Lung (tissue), 12 donors: ENCODE data around the gene F12. TPM values are rescaled to one million over a fixed set of nuclear protein-coding genes. Genes with fewer than 3 reads are reported as not detected.

ENCODE experiments used
- ATAC-seq: fragments of 200-7000 bp; cut with Tn5 transposase; one replicate; pipeline ENCODE4 v1.9.1; 2020; ENCODE audit warnings: moderate number of reproducible peaks; ENCODE audit not compliant: insufficient read depth, low FRiP score
- DNase-seq, 3 donors: peaks; one replicate each; pipeline ENCODE4 v3.0.0-alpha.2; 2013 to 2017
- H3K27ac ChIP-seq, 2 donors: one replicate each; pipeline ENCODE4 v1.5.1; 2013; ENCODE audit warnings: mild to moderate bottlenecking in 2 of 2, moderate library complexity in 2 of 2, control low read depth in 1 of 2, inconsistent platforms in 1 of 2, low read depth in 1 of 2, low read length in 1 of 2
- H3K27me3 ChIP-seq, 3 donors: one replicate each; pipeline ENCODE4 v1.5.1; 2013; ENCODE audit warnings: low read length in 2 of 3; ENCODE audit not compliant: control insufficient read depth in 3 of 3, insufficient read depth in 3 of 3
- H3K36me3 ChIP-seq, 4 donors: one replicate each; pipeline ENCODE4 v1.5.1; 2013; ENCODE audit warnings: low read length in 4 of 4, mild to moderate bottlenecking in 1 of 4, moderate library complexity in 1 of 4; ENCODE audit not compliant: control insufficient read depth in 4 of 4, insufficient read depth in 4 of 4
- H3K4me1 ChIP-seq, 5 donors: one replicate each; pipeline ENCODE4 v1.5.1; 2013; ENCODE audit warnings: low read length in 5 of 5, mild to moderate bottlenecking in 2 of 5, moderate library complexity in 1 of 5; ENCODE audit not compliant: control insufficient read depth in 5 of 5, insufficient read depth in 5 of 5
- H3K4me3 ChIP-seq: one replicate; pipeline ENCODE4 v1.5.1; 2013; ENCODE audit warnings: mild to moderate bottlenecking, control low read depth, moderate library complexity
- H3K9ac ChIP-seq, 2 donors: one replicate each; pipeline ENCODE4 v1.5.1; 2013; ENCODE audit warnings: low read length in 2 of 2, control low read depth in 1 of 2; ENCODE audit not compliant: insufficient read depth in 1 of 2
- H3K9me3 ChIP-seq, 4 donors: one replicate each; pipeline ENCODE4 v1.5.1; 2013; ENCODE audit warnings: low read length in 3 of 4, mild to moderate bottlenecking in 1 of 4, moderate library complexity in 1 of 4; ENCODE audit not compliant: control insufficient read depth in 4 of 4, insufficient read depth in 3 of 4
- CTCF ChIP-seq: IDR thresholded peaks from 2 replicates; pipeline ENCODE4 v1.5.1; 2012; ENCODE audit warnings: mild to moderate bottlenecking; ENCODE audit errors: control extremely low read depth, extremely low read depth
- WGBS, 2 donors: extraction: QIAGEN DNeasy Blood & Tissue Kit; methylation state at CpG; one replicate each; pipeline ENCODE4 v1.1.7; 2013; 5-methylcytosine and 5-hydroxymethylcytosine counted together
- polyA plus RNA-seq, 2 donors: library from polyadenylated mRNA; stranded (reverse); fragments of 200-250 nt; gene quantifications; one replicate each; pipeline ENCODE4 v1.2.1, GENCODE V29; 2013
- total RNA-seq, 2 donors: library from RNA; depleted of rRNA in 1 of 2; stranded (reverse); fragments of >200 nt in 1 of 2; gene quantifications; one replicate each; pipeline ENCODE4 v1.2.1, GENCODE V29; 2014 to 2021
- donor health status: control.
- donor health status: control.
- donor health status: Bipolar disorder and iron deficiency.
- donor health status: healthy.
- donor health status: DM: yes; HTN: yes; CAD: no.

Gene F12
- total and polyA plus RNA-seq, 4 donors = 1.3 to 1.7 (median 1.4) TPM; not detected in 1

DNA sequence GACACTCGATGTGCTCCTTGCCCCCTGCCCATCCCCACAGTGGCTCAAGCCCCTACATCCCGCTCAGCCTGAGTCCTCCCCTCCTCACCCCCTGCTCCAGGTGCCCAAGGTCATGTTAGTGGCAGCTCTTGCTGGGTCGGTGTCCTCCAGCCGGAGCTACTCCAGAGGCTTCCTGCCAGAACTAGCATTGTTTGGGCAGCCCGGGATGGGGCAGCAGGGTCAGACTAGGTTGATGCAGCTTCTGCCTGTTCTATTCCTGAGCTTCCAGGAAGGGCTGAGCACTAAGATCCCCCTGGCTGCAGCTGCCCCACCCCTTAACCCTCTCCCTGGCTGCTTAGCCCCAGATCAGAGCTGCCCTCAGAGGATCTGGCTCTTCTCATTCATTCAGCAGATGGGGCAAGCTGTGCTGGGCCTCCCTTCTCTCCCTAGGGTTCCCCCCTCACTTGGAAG lies 51.0 kb downstream of the F12 start:
- no peak for TF ChIP-seq CTCF
- ATAC-seq (no peak), DNase-seq (no peak)
- H3K27me3 ChIP-seq = peaks cover 0 to 2% (median 0%) of the 10 kb centered on the region in 3 donors
- 14 to 34% methylated on average over 5 of the region's 5 CpGs for WGBS, 2 donors
- H3K9ac ChIP-seq = no peak overlapping the region
- peak overlapping the region; percentile 2 for H3K4me3 ChIP-seq
- H3K9me3 ChIP-seq = no peaks in the 10 kb centered on the region
- H3K27ac ChIP-seq = no peak overlapping the region
- no peaks in the 10 kb centered on the region for H3K36me3 ChIP-seq
- peaks cover 0 to 5% (median 3%) of the 10 kb centered on the region in 5 donors for H3K4me1 ChIP-seq

DNA sequence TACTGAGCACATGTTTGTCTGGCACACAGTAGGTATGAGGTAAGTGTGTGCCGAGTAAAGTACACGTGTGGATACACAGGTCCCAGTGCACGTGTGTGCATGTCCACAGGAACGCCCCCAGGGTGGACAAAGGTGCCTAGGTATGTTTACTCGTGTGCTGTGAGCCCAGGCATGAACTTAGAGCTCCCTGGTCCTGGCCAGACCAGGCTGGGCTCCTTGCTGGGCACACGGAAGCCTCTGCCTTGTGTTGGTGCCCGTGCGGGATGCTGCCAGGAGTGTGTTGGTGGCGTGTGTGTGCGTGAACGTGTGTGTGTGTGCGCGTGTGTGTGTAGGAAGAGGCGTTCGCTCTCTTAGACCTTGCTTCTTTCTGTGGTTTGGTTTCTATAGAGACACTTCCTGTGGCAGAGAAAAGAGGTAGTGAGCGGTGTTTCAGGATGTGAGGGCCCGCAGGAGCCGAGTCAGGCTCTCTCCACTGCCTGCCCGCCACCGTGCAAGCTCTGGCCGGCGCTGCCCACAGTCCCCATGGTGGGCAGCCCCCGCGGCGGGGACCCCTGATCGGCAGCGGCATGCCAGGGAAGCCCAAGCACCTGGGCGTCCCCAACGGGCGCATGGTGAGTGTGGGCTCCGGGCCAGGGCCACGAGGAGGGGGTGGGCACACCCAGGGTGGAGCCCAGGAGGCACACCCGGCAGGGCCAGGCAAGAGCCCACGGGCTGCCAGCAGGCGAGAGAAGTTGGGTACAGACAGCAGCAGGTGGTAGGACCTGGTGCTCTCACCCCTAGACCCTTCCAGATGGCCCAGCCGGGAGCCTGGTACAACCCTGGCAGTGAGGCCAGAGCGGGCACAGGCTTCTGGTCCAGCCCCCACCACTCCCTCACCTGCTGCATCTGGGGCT lies 51.7 kb downstream of the F12 start, which contains the start of gene RGS14:
Gene RGS14 (plus strand): TSS at position 466 of the 893 bp plus-strand sequence. CDS start 101 bp downstream, at position 567.
- Histone ChIP-seq H3K9ac (no peak within 1 kb of the TSS), H3K27me3 (peaks cover 0 to 2% (median 0%) of the 10 kb centered on the region in 3 donors), H3K36me3 (no peaks in the 10 kb centered on the region), H3K4me3 (peak within 1 kb of the TSS; percentile 2), H3K4me1 (peaks cover 0 to 4% (median 0%) of the 10 kb centered on the region in 5 donors), H3K27ac (peak within 1 kb of the TSS in 1 of 2 donors; percentile 26), H3K9me3 (no peaks in the 10 kb centered on the region)
- ATAC-seq (peak; percentile 72), DNase-seq (peak in 2 of 3 donors; percentile 26 to 38)
- WGBS, 2 donors = 19 to 29% methylated on average over 37 of the region's 37 CpGs
- TF ChIP-seq CTCF = no peak

DNA sequence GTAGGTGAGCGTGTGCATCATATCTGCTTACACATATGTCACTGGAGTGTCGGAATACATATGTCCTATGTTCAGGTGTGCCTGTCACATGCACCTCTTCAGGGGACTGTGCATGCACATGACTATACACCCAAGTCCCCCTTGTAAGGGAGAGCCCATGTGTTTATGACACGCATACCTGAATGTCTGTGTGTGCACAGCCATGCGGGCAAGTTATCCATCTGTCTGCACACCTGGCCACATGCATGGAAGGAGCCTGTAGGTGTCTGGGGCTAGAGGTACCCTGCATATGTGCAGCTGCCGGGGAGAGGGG lies 52.3 kb downstream of the F12 start:
- H3K4me3 ChIP-seq = no peak overlapping the region
- no peak for DNase-seq
- peaks cover 0 to 4% (median 2%) of the 10 kb centered on the region in 5 donors for H3K4me1 ChIP-seq
- 54 to 86% methylated on average over 5 of the region's 5 CpGs for WGBS, 2 donors
- H3K9me3 ChIP-seq = no peaks in the 10 kb centered on the region
- H3K27me3 ChIP-seq = peaks cover 0 to 2% (median 0%) of the 10 kb centered on the region in 3 donors
- H3K36me3 ChIP-seq = no peaks in the 10 kb centered on the region
- TF ChIP-seq CTCF = no peak
- ATAC-seq = no peak
- H3K9ac ChIP-seq = no peak overlapping the region
- H3K27ac ChIP-seq = no peak overlapping the region
